HepG2 (cell line): ENCODE data around the gene C14orf119. TPM values are rescaled to one million over a fixed set of nuclear protein-coding genes. Genes with fewer than 3 reads are reported as not detected.

Experiments used
- AGO1 ChIP-seq: fragments of 200-400 bp; formaldehyde crosslinking; IDR thresholded peaks from 2 replicates; pipeline ENCODE4 v1.6.1; 2017; ENCODE audit warnings: mild to moderate bottlenecking, low read depth, low read length, moderate library complexity; ENCODE audit not compliant: poor library complexity, severe bottlenecking
- CHD4 ChIP-seq: fragments of 200-600 bp; sonication (generic); IDR thresholded peaks from 2 replicates; pipeline ENCODE4 v1.7.0; 2017; ENCODE audit warnings: mild to moderate bottlenecking, low read length, borderline replicate concordance
- ETV6 ChIP-seq: sonication (generic); formaldehyde crosslinking; conservative IDR thresholded peaks from 2 replicates; pipeline ENCODE4 v1.4.0; 2020; ENCODE audit warnings: missing genetic modification reagents
- IKZF5 ChIP-seq: IDR thresholded peaks from 2 replicates; pipeline ENCODE4 v1.6.1; 2018; ENCODE audit warnings: missing genetic modification reagents, mild to moderate bottlenecking, missing compliant biosample characterization
- NAIF1 ChIP-seq: sonication (generic); formaldehyde crosslinking; IDR thresholded peaks from 2 replicates; pipeline ENCODE4 v1.5.0; 2020; ENCODE audit warnings: mild to moderate bottlenecking, missing genetic modification reagents, borderline replicate concordance
- NR3C1 ChIP-seq: sonication (generic); formaldehyde crosslinking; IDR thresholded peaks from 2 replicates; pipeline ENCODE4 v1.4.0; 2020; ENCODE audit warnings: missing genetic modification reagents
- PAWR ChIP-seq: sonication (generic); formaldehyde crosslinking; IDR thresholded peaks from 2 replicates; pipeline ENCODE4 v1.4.0; 2020; ENCODE audit warnings: missing genetic modification reagents, mild to moderate bottlenecking, borderline replicate concordance
- PHF20 ChIP-seq: sonication (generic); formaldehyde crosslinking; IDR thresholded peaks from 2 replicates; pipeline ENCODE4 v1.5.0; 2020; ENCODE audit warnings: mild to moderate bottlenecking, missing genetic modification reagents
- RCOR2 ChIP-seq: IDR thresholded peaks from 2 replicates; pipeline ENCODE4 v1.6.1; 2016; ENCODE audit warnings: missing biosample characterization, missing genetic modification reagents
- RFX1 ChIP-seq: fragments of 450-650 bp; IDR thresholded peaks from 2 replicates; pipeline ENCODE4 v1.6.1; 2017
- SNAPC5 ChIP-seq: sonication (generic); formaldehyde crosslinking; IDR thresholded peaks from 2 replicates; pipeline ENCODE4 v1.8.1; 2023; ENCODE audit warnings: mild to moderate bottlenecking, missing genetic modification reagents, borderline replicate concordance
- STAT6 ChIP-seq: sonication (generic); formaldehyde crosslinking; IDR thresholded peaks from 2 replicates; pipeline ENCODE4 v1.4.0; 2020; ENCODE audit warnings: missing genetic modification reagents, mild to moderate bottlenecking, borderline replicate concordance
- TEF ChIP-seq: sonication (generic); formaldehyde crosslinking; IDR thresholded peaks from 2 replicates; pipeline ENCODE4 v1.5.0; 2020; ENCODE audit warnings: missing genetic modification reagents
- ZBED4 ChIP-seq: sonication (generic); formaldehyde crosslinking; IDR thresholded peaks from 2 replicates; pipeline ENCODE4 v1.4.0; 2020; ENCODE audit warnings: missing genetic modification reagents, borderline replicate concordance
- ZNF230 ChIP-seq: sonication (generic); formaldehyde crosslinking; IDR thresholded peaks from 2 replicates; pipeline ENCODE4 v1.4.0; 2020; ENCODE audit warnings: mild to moderate bottlenecking, missing genetic modification reagents
- ZNF343 ChIP-seq: sonication (generic); formaldehyde crosslinking; IDR thresholded peaks from 2 replicates; pipeline ENCODE4 v1.4.0; 2020; ENCODE audit warnings: mild to moderate bottlenecking, missing genetic modification reagents
- ZNF414 ChIP-seq: sonication (generic); formaldehyde crosslinking; IDR thresholded peaks from 2 replicates; pipeline ENCODE4 v1.5.0; 2020; ENCODE audit warnings: missing genetic modification reagents
- ZNF562 ChIP-seq: sonication (generic); formaldehyde crosslinking; IDR thresholded peaks from 2 replicates; pipeline ENCODE4 v1.8.0; 2022; ENCODE audit warnings: missing genetic modification reagents, borderline replicate concordance
- ZNF674 ChIP-seq: sonication (generic); formaldehyde crosslinking; IDR thresholded peaks from 2 replicates; pipeline ENCODE4 v1.5.0; 2020; ENCODE audit warnings: low read depth, mild to moderate bottlenecking, missing genetic modification reagents
- ZNF841 ChIP-seq: sonication (generic); formaldehyde crosslinking; IDR thresholded peaks from 2 replicates; pipeline ENCODE4 v1.8.1; 2023; ENCODE audit warnings: missing genetic modification reagents, borderline replicate concordance
- ZNF879 ChIP-seq: sonication (generic); formaldehyde crosslinking; IDR thresholded peaks from 2 replicates; pipeline ENCODE4 v1.8.1; 2023; ENCODE audit warnings: missing genetic modification reagents
- polyA plus RNA-seq, 8 experiments: library from polyadenylated mRNA; depleted of rRNA in 3 of 8; stranded (reverse) in 7 of 8; unstranded in 1 of 8; fragments of >200 nt; fragmentation: Illumina TruSeq in 4 of 8; extraction: Trizol in 4 of 8; gene quantifications; 2 replicates each; pipeline versions ENCODE4 v1.2.1 to v1.2.3, GENCODE V29; 2011 to 2016; ENCODE audit warnings: low read depth in 4 of 8, missing spikeins in 1 of 8, mixed read lengths in 1 of 8; ENCODE audit not compliant: insufficient read depth in 1 of 8
- total RNA-seq, 5 experiments: library from RNA; depleted of rRNA; stranded (reverse); fragments of >200 nt; fragmentation: Illumina TruSeq; extraction: Trizol; gene quantifications; 2 replicates each; pipeline ENCODE4 v1.2.3, GENCODE V29; 2016; ENCODE audit warnings: low read depth in 1 of 5

Gene C14orf119
- total and polyA plus RNA-seq, 2 of the 13 experiments (the other 11 are each of a cell fraction or from before 2014, with no cell fraction given) = 117 to 206 TPM

- TF ChIP-seq ZBED4 (CRISPR knock-in tag) (peak; percentile 59; the same call in 1 of the 2 replicates), ZNF841 (no peak), ZNF414 (CRISPR knock-in tag) (peak; percentile 100), STAT6 (no peak; the same call in 1 of the 2 replicates), ETV6 (CRISPR knock-in tag) (peak; percentile 96), RCOR2 (CRISPR knock-in tag) (no peak), NAIF1 (CRISPR knock-in tag) (peak; percentile 91), ZNF230 (CRISPR knock-in tag) (peak; percentile 100), AGO1 (peak; percentile 86), TEF (CRISPR knock-in tag) (peak; percentile 86; the same call in 1 of the 2 replicates), RFX1 (no peak; the same call in 1 of the 2 replicates), PAWR (CRISPR knock-in tag) (peak; percentile 99), CHD4 (no peak), ZNF879 (CRISPR knock-in tag) (peak; percentile 85; the same call in 1 of the 2 replicates), SNAPC5 (CRISPR knock-in tag) (peak; percentile 95), ZNF674 (CRISPR knock-in tag) (0 out of 2 replicates have a peak, but pooled peaks have one; percentile 70), IKZF5 (peak; percentile 94), ZNF562 (no peak), ZNF343 (CRISPR knock-in tag) (peak; percentile 99), NR3C1 (CRISPR knock-in tag) (0 out of 2 replicates have a peak, but pooled peaks have one; percentile 39), PHF20 (CRISPR knock-in tag) (no peak)
Observed at GRCh38 chr14:23094666-23095195, 574 bp upstream of the C14orf119 start, which contains the start of gene ACIN1 (continued).
